IMR-90 (cell line): ENCODE measurements around the gene GNE. TPM values are rescaled to one million over a fixed set of nuclear protein-coding genes. Genes with fewer than 3 reads are reported as not detected.

ENCODE experiments used
- ATAC-seq: fragments of 200-7000 bp; cut with Tn5 transposase; 2 replicates; pipeline ENCODE4 v1.9.1; 2020; ENCODE audit warnings: low read depth, mild to moderate bottlenecking, moderate library complexity
- BruUV-seq: library from RNA; stranded (reverse); fragments of 400-500 nt; replicated peaks from 2 replicates; lab custom pipeline; 2021; lab: Mats Ljungman, UMichigan
- CTCF ChIA-PET: fragments of 300-600 bp; formaldehyde crosslinking; extraction: SDS; loops from one replicate; lab custom pipeline; 2021; ENCODE audit warnings: antibody characterized with exemption; lab: Yijun Ruan, JAX
- POLR2A ChIA-PET: fragments of 300-600 bp; sonication (Branson Sonifier 250); formaldehyde crosslinking; loops from one replicate; lab custom pipeline; 2022; ENCODE audit warnings: antibody characterized with exemption; ENCODE audit not compliant: unreplicated experiment; lab: Charles Lee
- DNase-seq: peaks from one replicate; pipeline ENCODE4 v3.0.0; 2013
- H2AFZ ChIP-seq: replicated peaks from 2 replicates; pipeline ENCODE3; 2013; ENCODE audit warnings: low read length, mild to moderate bottlenecking; ENCODE audit not compliant: poor library complexity
- H2AK5ac ChIP-seq: 2 replicates; pipeline ENCODE4 v1.6.1; 2013; ENCODE audit warnings: low read depth, low read length, inconsistent platforms
- H2AK9ac ChIP-seq: replicated peaks from 2 replicates; pipeline ENCODE3; 2013; ENCODE audit warnings: mild to moderate bottlenecking, low read depth, low read length, moderate library complexity; ENCODE audit not compliant: poor library complexity
- H2BK120ac ChIP-seq: 2 replicates; pipeline ENCODE4 v1.6.1; 2013; ENCODE audit warnings: low read depth, low read length, inconsistent platforms
- H2BK15ac ChIP-seq: 3 replicates; pipeline ENCODE4 v1.6.1; 2013; ENCODE audit warnings: low read depth, low read length, inconsistent platforms
- H2BK20ac ChIP-seq: 2 replicates; pipeline ENCODE4 v1.6.1; 2013; ENCODE audit warnings: low read depth, mild to moderate bottlenecking, inconsistent platforms, low read length, moderate library complexity
- H2BK5ac ChIP-seq: 2 replicates; pipeline ENCODE4 v1.6.1; 2013; ENCODE audit warnings: mild to moderate bottlenecking, low read depth, low read length, inconsistent platforms; ENCODE audit not compliant: poor library complexity, severe bottlenecking
- H3K14ac ChIP-seq: replicated peaks from 2 replicates; pipeline ENCODE4 v1.6.1; 2013; ENCODE audit warnings: low read depth, low read length, inconsistent platforms
- H3K18ac ChIP-seq: 2 replicates; pipeline ENCODE4 v1.6.1; 2013; ENCODE audit warnings: low read depth, low read length, control low read depth
- H3K23ac ChIP-seq: 2 replicates; pipeline ENCODE4 v1.6.1; 2013; ENCODE audit warnings: low read depth, low read length, inconsistent platforms
- H3K27ac ChIP-seq: 2 replicates; pipeline ENCODE4 v1.5.1; 2013; ENCODE audit warnings: mild to moderate bottlenecking, control low read depth, low read length; ENCODE audit not compliant: insufficient read depth
- H3K27me3 ChIP-seq: 2 replicates; pipeline ENCODE4 v1.6.1; 2013; ENCODE audit warnings: low read length; ENCODE audit not compliant: control insufficient read depth, insufficient read depth
- H3K36me3 ChIP-seq: 2 replicates; pipeline ENCODE4 v1.6.1; 2013; ENCODE audit warnings: low read length, mixed read lengths; ENCODE audit not compliant: control insufficient read depth, insufficient read depth
- H3K4ac ChIP-seq: 2 replicates; pipeline ENCODE4 v1.6.1; 2013; ENCODE audit warnings: low read depth, low read length, inconsistent platforms
- H3K4me1 ChIP-seq: 2 replicates; pipeline ENCODE4 v1.6.1; 2013; ENCODE audit warnings: low read length, mixed read lengths; ENCODE audit not compliant: control insufficient read depth, insufficient read depth
- H3K4me2 ChIP-seq: 2 replicates; pipeline ENCODE4 v1.6.1; 2013; ENCODE audit warnings: low read depth, mild to moderate bottlenecking, control low read depth, low read length, moderate library complexity
- H3K4me3 ChIP-seq: 2 replicates; pipeline ENCODE4 v1.5.1; 2013; ENCODE audit warnings: low read depth, mild to moderate bottlenecking, control low read depth, low read length, moderate library complexity; ENCODE audit not compliant: insufficient read depth
- H3K56ac ChIP-seq: 2 replicates; pipeline ENCODE4 v1.6.1; 2013; ENCODE audit warnings: low read length, inconsistent platforms; ENCODE audit not compliant: insufficient read depth; ENCODE audit errors: extremely low read depth
- H3K79me1 ChIP-seq, 2 experiments: 2 replicates each; pipeline ENCODE4 v1.6.1; 2013; ENCODE audit warnings: low read length in 2 of 2, inconsistent platforms in 1 of 2, low read depth in 1 of 2
- H3K9ac ChIP-seq: 2 replicates; pipeline ENCODE4 v1.6.1; 2013; ENCODE audit warnings: low read depth, low read length, control low read depth
- H3K9me1 ChIP-seq: 2 replicates; pipeline ENCODE4 v1.6.1; 2013; ENCODE audit warnings: low read length, inconsistent platforms; ENCODE audit not compliant: insufficient read depth
- H3K9me3 ChIP-seq: 2 replicates; pipeline ENCODE4 v1.6.1; 2013; ENCODE audit warnings: low read length; ENCODE audit not compliant: control insufficient read depth, insufficient read depth
- H4K20me1 ChIP-seq: 2 replicates; pipeline ENCODE4 v1.6.1; 2013; ENCODE audit warnings: low read length, inconsistent platforms; ENCODE audit not compliant: insufficient read depth
- H4K5ac ChIP-seq: 2 replicates; pipeline ENCODE4 v1.6.1; 2013; ENCODE audit warnings: mild to moderate bottlenecking, low read depth, low read length, control low read depth
- H4K8ac ChIP-seq, 2 experiments: 2 replicates each; pipeline ENCODE4 v1.6.1; 2013; ENCODE audit warnings: low read depth in 2 of 2, low read length in 2 of 2, control low read depth in 1 of 2, inconsistent platforms in 1 of 2
- H4K91ac ChIP-seq: 2 replicates; pipeline ENCODE4 v1.6.1; 2013; ENCODE audit warnings: low read depth, low read length, inconsistent platforms; ENCODE audit not compliant: insufficient read depth
- CEBPB ChIP-seq: IDR thresholded peaks from 2 replicates; pipeline ENCODE4 v1.6.1; 2012; ENCODE audit warnings: low read depth, low read length, improper control_type of control experiment
- CHD1 ChIP-seq: IDR thresholded peaks from 2 replicates; pipeline ENCODE4 v1.6.1; 2012; ENCODE audit warnings: low read depth, low read length, improper control_type of control experiment
- MAFK ChIP-seq: IDR thresholded peaks from 2 replicates; pipeline ENCODE4 v1.6.1; 2012; ENCODE audit warnings: low read depth, low read length, improper control_type of control experiment
- NFE2L2 ChIP-seq: fragments of 150-350 bp; IDR thresholded peaks from 2 replicates; pipeline ENCODE4 v1.6.1; 2016; ENCODE audit warnings: low read depth, mild to moderate bottlenecking, low read length
- RAD21 ChIP-seq: IDR thresholded peaks from 2 replicates; pipeline ENCODE4 v1.6.1; 2012; ENCODE audit warnings: low read length, improper control_type of control experiment
- RCOR1 ChIP-seq: IDR thresholded peaks from 2 replicates; pipeline ENCODE4 v1.6.1; 2012; ENCODE audit warnings: mild to moderate bottlenecking, low read length, improper control_type of control experiment; ENCODE audit not compliant: insufficient replicate concordance
- RFX5 ChIP-seq: IDR thresholded peaks from 2 replicates; pipeline ENCODE4 v1.8.0; 2012; ENCODE audit warnings: low read depth, mild to moderate bottlenecking, low read length, moderate library complexity
- WGBS, 2 experiments: methylation state at CpG; one replicate each; pipeline versions ENCODE4 v1.1.5 to v1.1.7; 2013; ENCODE audit warnings: missing lambda C conversion rate in 2 of 2; ENCODE audit not compliant: insufficient read length in 1 of 2; ENCODE audit errors: extremely low coverage in 2 of 2; 5-methylcytosine and 5-hydroxymethylcytosine counted together
- dilution Hi-C: fragments of 300-500 bp; cut with HindIII; formaldehyde crosslinking; loops from one replicate; pipeline ENCODE4 v1.14.3; 2018; ENCODE audit warnings: low sequenced_read_pairs; ENCODE audit not compliant: unreplicated experiment
- in situ Hi-C: fragments of 300-500 bp; cut with MboI; formaldehyde crosslinking; loops from 3 replicates; pipeline ENCODE4 v1.14.3; 2019; ENCODE audit warnings: low sequenced_read_pairs, inconsistent platforms, mixed read lengths
- intact Hi-C: fragments of 100-400 bp; cut with micrococcal nuclease; formaldehyde crosslinking; loops from 2 replicates; pipeline ENCODE4 v1.10.0; 2022
- polyA plus RNA-seq, 3 experiments: library from polyadenylated mRNA; depleted of rRNA; stranded (reverse); fragments of >200 nt; gene quantifications; 2 replicates each; pipeline ENCODE4 v1.2.3, GENCODE V29; 2012; ENCODE audit warnings: low replicate concordance in 1 of 3
- total RNA-seq: library from RNA; depleted of rRNA; stranded (reverse); fragments of >200 nt; gene quantifications from 2 replicates; pipeline ENCODE4 v1.2.3, GENCODE V29; 2012
- TF ChIP-seq, protein P1 (sequence below): fragments of 150-350 bp; IDR thresholded peaks from 2 replicates; pipeline ENCODE4 v1.6.1; 2017; ENCODE audit warnings: mild to moderate bottlenecking, antibody characterized with exemption, low read length, low read depth

The GNE gene
- total and polyA plus RNA-seq, 2 of the 4 experiments (the other 2 are of a cell fraction): 11.7 to 34.1 TPM

DNA sequence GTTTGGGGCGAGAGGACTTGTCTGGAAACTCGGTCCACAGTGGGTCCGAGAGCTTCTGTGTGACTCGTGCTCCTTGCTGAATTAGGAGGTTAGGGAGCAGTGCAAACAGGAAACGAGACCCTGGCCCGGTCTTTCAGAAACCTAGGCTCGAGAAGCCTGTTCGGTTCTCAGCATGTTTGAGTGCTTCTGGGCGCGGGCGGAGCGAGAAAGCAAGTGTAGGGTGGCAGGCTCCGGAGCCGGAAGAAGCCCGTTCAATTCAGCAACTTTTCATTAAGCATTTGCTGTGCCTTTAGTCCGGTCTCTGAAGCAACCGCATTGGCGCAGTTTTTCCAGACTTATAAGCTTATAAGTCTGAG, 67.0 kb downstream of the GNE start:
- Histone ChIP-seq H3K79me1 (peaks cover 3 to 51% of the 10 kb centered on the region in 2 experiments; a peak in 2 of 4 replicates), H4K91ac (peak overlapping the region; percentile 55), H2BK5ac (peak overlapping the region; percentile 71), H3K23ac (peak overlapping the region; percentile 94), H3K4ac (peak overlapping the region; percentile 76), H2BK120ac (no peak overlapping the region; the same call in 1 of the 2 replicates), H3K36me3 (peaks cover 2% of the 10 kb centered on the region; the same call in 1 of the 2 replicates), H3K56ac (peak overlapping the region; percentile 76; the same call in 1 of the 2 replicates), H2AK5ac (peak overlapping the region; percentile 54; the same call in 1 of the 2 replicates), H2BK20ac (no peak overlapping the region), H2AK9ac (peak overlapping the region; percentile 98), H3K14ac (peak overlapping the region; percentile 93), H4K5ac (peak overlapping the region; percentile 18; the same call in 1 of the 2 replicates), H3K4me2 (peak overlapping the region; percentile 99), H2AFZ (peak overlapping the region; percentile 93), H3K27ac (peak overlapping the region; percentile 75), H3K4me3 (peak overlapping the region; percentile 73), H3K9me3 (no peaks in the 10 kb centered on the region), H3K9me1 (peaks cover 21% of the 10 kb centered on the region), H3K18ac (no peak overlapping the region), H3K9ac (peak overlapping the region; percentile 86), H4K20me1 (peaks cover 43% of the 10 kb centered on the region), H2BK15ac (no peak overlapping the region), H3K27me3 (no peaks in the 10 kb centered on the region), H4K8ac (peak overlapping the region in 1 of 2 experiments; percentile 47; a peak in 2 of 4 replicates), H3K4me1 (peaks cover 15% of the 10 kb centered on the region)
- no TSS peak for BruUV-seq
- POLR2A ChIA-PET: interaction anchor here (0.6 kb wide), 1 partner anchor 82 kb away, joined by 4 read pairs; no protein-coding TSS in a partner anchor
- WGBS, 2 experiments: 1% methylated on average over 15 of the region's 18 CpGs; no CpG with 5 or more reads in 1 of the 2 experiments
- in situ Hi-C loops: no loop called here
- intact Hi-C loops: loop anchor here (2.0 to 5.0 kb wide), 3 partner anchors 54 to 136 kb away; partner anchors contain the start of gene GLIPR2
- ATAC-seq (peak; percentile 0; the same call in 1 of the 2 replicates), DNase-seq (no peak)
- TF ChIP-seq RCOR1 (no peak), CHD1 (no peak), RAD21 (no peak), RFX5 (no peak), CEBPB (no peak), MAFK (no peak), NFE2L2 (no peak)
- TF ChIP-seq, protein P1, sequence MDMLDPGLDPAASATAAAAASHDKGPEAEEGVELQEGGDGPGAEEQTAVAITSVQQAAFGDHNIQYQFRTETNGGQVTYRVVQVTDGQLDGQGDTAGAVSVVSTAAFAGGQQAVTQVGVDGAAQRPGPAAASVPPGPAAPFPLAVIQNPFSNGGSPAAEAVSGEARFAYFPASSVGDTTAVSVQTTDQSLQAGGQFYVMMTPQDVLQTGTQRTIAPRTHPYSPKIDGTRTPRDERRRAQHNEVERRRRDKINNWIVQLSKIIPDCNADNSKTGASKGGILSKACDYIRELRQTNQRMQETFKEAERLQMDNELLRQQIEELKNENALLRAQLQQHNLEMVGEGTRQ: no peak
- CTCF ChIA-PET: interaction anchor here (0.6 to 2.1 kb wide), 7 partner anchors 10 to 280 kb away, joined by 3 to 6 read pairs (median 4); no protein-coding TSS in a partner anchor
- dilution Hi-C loops: no loop called here
